ENCODE measurements around the gene ZNF236. TPM values are rescaled to one million over a fixed set of nuclear protein-coding genes. Genes with fewer than 3 reads are reported as not detected.
A peak's percentile ranks its signal among the peaks of the same experiment; 100 is the strongest.

ZNF236 gene
- total and polyA plus RNA-seq, 2 of the 8 experiments (the other 6 are each of a cell fraction or from before 2014, with no cell fraction given) = 6.7 to 14.5 TPM

DNA sequence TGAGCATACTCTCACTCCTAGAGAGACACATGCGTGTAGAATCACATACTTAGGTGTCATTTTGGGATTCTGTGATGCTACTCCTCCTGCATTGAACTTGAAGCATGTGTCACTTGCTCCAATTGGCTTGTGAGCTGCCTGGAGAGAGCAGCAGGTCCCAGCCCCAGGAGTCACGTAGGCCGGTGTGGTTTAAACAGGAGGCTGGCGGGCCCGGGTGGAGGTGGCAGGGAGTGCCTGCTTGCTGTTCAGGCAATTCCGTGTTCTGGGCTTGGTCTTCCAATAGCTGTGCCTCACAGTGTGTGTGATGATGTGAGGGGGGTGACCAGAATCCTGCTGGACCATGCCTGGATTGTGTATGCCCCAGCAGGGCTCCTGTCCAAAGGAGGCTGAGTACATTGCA is 51.0 kb downstream of the ZNF236 start:
- peak overlapping the region; percentile 16 for H3K4ac ChIP-seq (replicated peaks; ENCODE audit: insufficient read length, low read depth, low read length)
- no peak for FAIRE-seq
- 95% methylated on average over 6 of the region's 6 CpGs; no CpG with 5 or more reads in 1 of the 2 experiments for WGBS, 2 experiments (ENCODE audit: extremely low coverage in 1 of 2, insufficient coverage in 1 of 2, insufficient read length in 1 of 2, insufficient replicate concordance in 2 of 2, low coverage in 1 of 2, low lambda C conversion rate in 2 of 2, missing lambda C conversion rate in 1 of 2)
- H2AFZ ChIP-seq (ENCODE audit: low read length) = no peak overlapping the region
- H3K4me3 ChIP-seq (ENCODE audit: extremely low read depth in 1 of 4, insufficient read depth in 2 of 4, low read depth in 3 of 4, low read length in 4 of 4) = no peak overlapping the region
- no peak overlapping the region for H2BK120ac ChIP-seq (replicated peaks; ENCODE audit: low read depth, low read length)
- H4K91ac ChIP-seq (replicated peaks; ENCODE audit: insufficient read length, low read length) = no peak overlapping the region
- no peak overlapping the region for H3K14ac ChIP-seq (ENCODE audit: insufficient read length)
- no peak overlapping the region for H3K27ac ChIP-seq (ENCODE audit: low read depth, low read length)
- no peak overlapping the region for H2AK5ac ChIP-seq (ENCODE audit: low read depth, low read length)
- H3K4me1 ChIP-seq (replicated peaks in 1 of 4; ENCODE audit: control insufficient read depth in 3 of 4, insufficient read depth in 4 of 4, low read length in 3 of 4) = no peaks in the 10 kb centered on the region
- no peak overlapping the region for H3K4me2 ChIP-seq (ENCODE audit: insufficient read depth in 1 of 2, low read depth in 2 of 2, low read length in 2 of 2)
- no peaks in the 10 kb centered on the region for H3K9me3 ChIP-seq (ENCODE audit: insufficient read depth in 2 of 2, low read depth in 1 of 2, low read length in 1 of 2)
- H3K23me2 ChIP-seq (ENCODE audit: low read depth, low read length) = no peaks in the 10 kb centered on the region
- no peaks in the 10 kb centered on the region for H3K79me2 ChIP-seq (ENCODE audit: control insufficient read depth in 1 of 2, insufficient read depth in 2 of 2, low read length in 2 of 2)
- H2BK5ac ChIP-seq (ENCODE audit: low read depth, low read length) = no peak overlapping the region; the same call in 1 of the 2 replicates
- no peaks in the 10 kb centered on the region for H3K79me1 ChIP-seq (ENCODE audit: low read depth, low read length)
- H2BK12ac ChIP-seq (ENCODE audit: low read depth, low read length) = no peak overlapping the region
- no peak overlapping the region for H2BK15ac ChIP-seq (ENCODE audit: low read length)
- 0 out of 7 replicates have a peak overlapping the region, but pooled peaks of 1 of the 4 experiments have one; percentile 10 for H3K9ac ChIP-seq (replicated peaks in 1 of 4; ENCODE audit: extremely low read depth in 1 of 4, low read depth in 3 of 4, low read length in 3 of 4)
- peaks cover 0 to 3% of the 10 kb centered on the region in 2 experiments for H4K20me1 ChIP-seq (replicated peaks in 1 of 2; ENCODE audit: control insufficient read depth in 1 of 2, insufficient read depth in 2 of 2, low read length in 2 of 2)
- no peak overlapping the region for H2BK20ac ChIP-seq (ENCODE audit: low read length)
- no peak for TF ChIP-seq NRF1 (IDR thresholded peaks at IDR 0.05; ENCODE audit: low read depth, low read length)
- no peak for TF ChIP-seq RFX5 (IDR thresholded peaks at IDR 0.05; ENCODE audit: borderline replicate concordance, low read depth, low read length)
- no peak for TF ChIP-seq CREB1 (IDR thresholded peaks at IDR 0.05)
- peak in 1 of 2 experiments; percentile 9; a peak in 1 of 4 replicates for TF ChIP-seq RAD21 (IDR thresholded peaks at IDR 0.05 in 1 of 2, conservative IDR thresholded peaks at IDR 0.05 in 1 of 2; ENCODE audit: low read depth in 2 of 2, low read length in 2 of 2)
- no peaks in the 10 kb centered on the region for H3K27me3 ChIP-seq (replicated peaks in 1 of 4; ENCODE audit: control insufficient read depth in 3 of 4, extremely low read depth in 1 of 4, insufficient read depth in 3 of 4, low read length in 3 of 4)
- no peak overlapping the region for H4K8ac ChIP-seq (ENCODE audit: extremely low read depth, insufficient read depth, low read length)
- CTCF ChIA-PET (ENCODE audit: partially characterized antibody) = interaction anchor here (1.3 to 3.6 kb wide), 10 partner anchors 11 to 466 kb away, joined by 3 to 16 read pairs (median 4); no protein-coding TSS in a partner anchor
- no peak overlapping the region for H3K23ac ChIP-seq (ENCODE audit: insufficient read length)
- no peak overlapping the region for H3K56ac ChIP-seq (replicated peaks; ENCODE audit: insufficient read length, low read depth, low read length)
- POLR2A ChIA-PET (ENCODE audit: partially characterized antibody) = no interaction called here
- H3K18ac ChIP-seq (ENCODE audit: extremely low read depth, low read length) = no peak overlapping the region
- peaks cover 0 to 12% (median 3%) of the 10 kb centered on the region in 4 experiments; a peak in 4 of 8 replicates for H3K36me3 ChIP-seq (ENCODE audit: control insufficient read depth in 2 of 4, insufficient read depth in 4 of 4, low read length in 3 of 4)
- no peak overlapping the region for H4K5ac ChIP-seq (ENCODE audit: insufficient read length, low read depth, low read length)
- no peak for DNase-seq (ENCODE audit: low read depth in 1 of 2, low spot score in 2 of 2)

Data from H1 (cell line).